Activated T-helper 1 cell treated with anti-CD3 and anti-CD28 coated beads, Interleukin-2, amount 50 U/mL, for 16 hours (primary cell): Measurements from ENCODE around the gene AOAH.

Experiments used
- DNase-seq, 2 donors: peaks; one replicate each; pipeline ENCODE4 v3.0.0-alpha.2; 2020; ENCODE audit warnings: low read depth in 1 of 2, low spot score in 1 of 2

AOAH gene

DNA sequence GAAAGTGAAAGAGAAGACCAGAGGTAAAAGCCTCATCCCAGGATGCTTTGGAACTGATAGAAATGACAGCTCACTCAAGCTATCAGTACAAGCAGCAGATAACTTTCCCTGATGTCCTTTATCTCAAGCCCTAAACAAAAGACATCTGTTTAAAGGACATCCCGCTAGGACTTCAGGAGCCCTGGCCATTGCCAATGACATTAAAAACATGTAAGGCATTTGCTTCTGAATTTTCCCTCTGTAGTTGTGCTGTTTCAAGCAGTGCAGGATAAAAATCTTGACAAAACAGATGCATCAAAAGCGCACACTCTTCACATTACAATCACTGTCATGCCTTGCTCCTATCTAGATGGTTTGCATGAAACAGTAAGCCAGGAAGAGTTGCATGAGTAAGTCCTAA is 159.8 kb downstream of the AOAH start:
- DNase-seq, result no peak

DNA sequence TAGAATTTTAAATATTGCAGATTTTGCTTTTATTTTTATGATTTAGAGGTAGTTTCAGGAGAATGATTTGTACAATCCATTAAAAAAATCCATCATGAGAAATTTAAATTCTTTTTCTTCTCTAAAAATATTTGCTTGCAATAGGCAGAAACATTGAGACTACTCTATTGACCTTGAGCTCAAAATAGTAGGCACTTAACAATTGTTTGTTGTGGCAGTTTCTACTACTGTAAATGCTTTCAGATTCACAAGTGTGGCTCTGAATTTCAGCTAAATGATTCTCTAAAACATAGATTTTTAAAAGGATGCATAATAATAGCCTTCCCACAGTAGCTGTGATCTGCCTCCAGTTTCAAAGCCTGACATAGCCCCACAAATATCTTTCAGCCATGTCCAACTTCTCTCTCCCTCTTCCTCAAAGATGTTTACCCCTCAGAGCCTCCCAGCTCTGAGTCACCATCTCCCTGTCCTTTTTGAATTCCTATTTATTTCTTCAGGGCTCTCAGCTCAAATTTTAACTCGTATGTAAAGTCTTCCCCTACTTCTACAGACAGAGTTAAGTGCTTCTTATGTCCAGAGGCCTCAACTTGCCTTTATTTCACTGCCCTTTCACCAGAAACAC is 160.5 kb downstream of the AOAH start:
- DNase-seq, result no peak

DNA sequence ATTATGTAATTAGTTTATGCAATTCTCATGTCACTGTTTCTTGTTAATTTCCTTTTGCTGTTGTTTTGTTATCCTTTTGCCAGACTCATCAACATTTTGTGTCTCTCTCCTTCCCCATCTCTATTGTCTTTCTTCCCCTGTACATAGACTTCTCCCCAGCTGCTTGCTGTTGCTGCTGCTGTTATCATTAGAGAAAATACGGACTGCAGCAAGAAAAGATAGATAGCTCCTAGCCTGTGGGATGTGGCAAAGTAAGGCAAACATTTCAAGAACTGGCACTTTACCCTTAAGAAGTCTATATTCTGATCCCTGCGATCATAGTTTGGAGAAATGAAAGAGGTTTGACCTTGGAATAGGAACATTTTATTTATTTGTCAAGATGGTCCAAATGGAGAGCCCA is 162.2 kb downstream of the AOAH start:
- DNase-seq, result no peak

DNA sequence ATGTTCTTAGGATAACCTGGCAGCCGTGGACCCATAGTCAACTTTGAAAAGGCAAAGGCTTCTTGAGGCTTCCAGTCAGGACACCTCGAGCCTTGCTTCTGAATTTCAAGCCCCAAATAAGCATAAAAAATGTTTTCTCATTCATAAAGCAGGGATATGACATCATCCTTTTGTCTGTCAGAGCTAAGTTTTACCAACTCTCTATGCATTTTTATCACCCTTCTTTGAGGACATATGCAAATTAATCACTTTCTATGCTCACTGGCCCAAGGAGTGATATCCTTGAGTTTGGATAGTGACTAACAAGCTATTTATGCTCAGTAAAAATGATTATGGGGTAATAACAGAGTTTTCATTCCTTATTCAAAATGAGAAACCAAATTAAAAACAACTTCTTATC is 175.3 kb downstream of the AOAH start:
- no peak for DNase-seq

DNA sequence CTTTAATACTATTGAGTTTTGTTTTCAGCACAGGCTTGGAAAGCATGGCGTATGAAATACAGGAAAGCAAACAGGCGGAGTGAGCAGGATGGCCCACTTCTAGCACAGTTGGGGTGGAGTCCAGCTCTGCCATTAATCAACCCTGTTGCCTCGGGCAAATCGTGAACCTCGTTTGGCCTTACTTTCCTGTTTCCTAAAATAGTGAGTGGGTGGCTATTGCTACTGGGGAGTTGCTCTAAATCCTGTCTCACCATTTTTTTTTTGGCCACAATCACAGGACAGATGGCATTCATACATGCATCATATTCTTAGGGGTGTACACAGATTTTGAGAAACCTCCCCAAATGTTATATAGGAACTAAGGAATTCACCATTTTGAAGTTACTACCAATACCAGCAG is 176.9 kb downstream of the AOAH start:
- no peak for DNase-seq

DNA sequence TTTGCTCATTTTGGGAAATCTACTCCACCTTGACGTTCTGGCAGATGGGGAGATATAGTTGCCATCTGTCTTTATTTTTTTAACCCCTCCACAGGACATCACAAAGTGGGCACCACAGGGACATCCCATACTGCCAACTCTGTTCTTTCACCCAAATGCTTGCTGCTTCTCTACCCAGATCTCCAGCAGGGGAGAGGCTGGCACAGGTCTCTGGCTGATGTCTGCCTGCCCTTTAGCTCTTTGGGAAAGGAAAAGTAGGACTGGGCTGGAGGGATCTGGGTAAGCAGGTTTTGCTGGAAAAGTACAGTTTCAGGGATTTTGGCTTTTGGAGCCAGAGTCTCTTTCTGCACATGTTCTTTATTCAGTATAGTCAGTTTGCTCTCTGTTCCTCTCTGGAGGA is 178.0 kb downstream of the AOAH start:
- no peak for DNase-seq

DNA sequence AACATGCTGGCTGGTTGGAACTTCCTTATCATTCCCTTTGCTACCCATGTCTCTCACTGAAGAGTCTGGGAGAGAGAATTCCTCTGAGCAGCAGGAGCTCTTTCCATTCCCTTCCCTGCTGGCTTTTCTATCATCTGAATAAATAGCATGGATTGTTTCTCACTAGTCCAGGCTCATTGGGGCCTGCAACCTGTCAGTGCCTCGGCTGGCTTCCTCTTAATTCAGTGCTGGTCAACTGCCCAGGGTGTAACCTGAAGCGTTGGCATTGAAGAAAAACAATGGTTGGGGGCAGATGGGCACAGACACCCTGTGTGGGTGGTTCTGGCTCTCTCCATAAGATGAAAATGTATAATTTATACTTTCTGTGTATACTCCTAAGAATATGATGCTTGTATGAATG is 179.0 kb downstream of the AOAH start:
- DNase-seq, result no peak

DNA sequence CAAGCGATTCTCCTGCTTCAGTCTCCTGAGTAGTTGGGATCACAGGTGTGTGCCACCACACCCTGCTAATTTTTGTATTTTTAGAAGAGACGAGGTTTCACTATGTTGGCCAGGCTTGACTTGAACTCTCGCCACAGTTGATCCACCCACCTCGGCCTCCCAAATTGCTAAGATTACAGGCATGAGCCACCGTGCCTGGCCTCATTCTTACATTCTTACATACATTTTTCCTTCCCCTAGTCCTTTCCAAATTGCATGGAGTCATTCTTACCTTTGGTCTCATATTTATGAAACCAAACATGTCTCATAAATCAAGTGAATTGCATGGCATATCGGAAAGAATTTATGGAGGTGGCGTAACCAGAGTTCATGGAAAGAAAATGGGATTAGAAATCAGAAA is 186.2 kb downstream of the AOAH start:
- DNase-seq, result no peak

DNA sequence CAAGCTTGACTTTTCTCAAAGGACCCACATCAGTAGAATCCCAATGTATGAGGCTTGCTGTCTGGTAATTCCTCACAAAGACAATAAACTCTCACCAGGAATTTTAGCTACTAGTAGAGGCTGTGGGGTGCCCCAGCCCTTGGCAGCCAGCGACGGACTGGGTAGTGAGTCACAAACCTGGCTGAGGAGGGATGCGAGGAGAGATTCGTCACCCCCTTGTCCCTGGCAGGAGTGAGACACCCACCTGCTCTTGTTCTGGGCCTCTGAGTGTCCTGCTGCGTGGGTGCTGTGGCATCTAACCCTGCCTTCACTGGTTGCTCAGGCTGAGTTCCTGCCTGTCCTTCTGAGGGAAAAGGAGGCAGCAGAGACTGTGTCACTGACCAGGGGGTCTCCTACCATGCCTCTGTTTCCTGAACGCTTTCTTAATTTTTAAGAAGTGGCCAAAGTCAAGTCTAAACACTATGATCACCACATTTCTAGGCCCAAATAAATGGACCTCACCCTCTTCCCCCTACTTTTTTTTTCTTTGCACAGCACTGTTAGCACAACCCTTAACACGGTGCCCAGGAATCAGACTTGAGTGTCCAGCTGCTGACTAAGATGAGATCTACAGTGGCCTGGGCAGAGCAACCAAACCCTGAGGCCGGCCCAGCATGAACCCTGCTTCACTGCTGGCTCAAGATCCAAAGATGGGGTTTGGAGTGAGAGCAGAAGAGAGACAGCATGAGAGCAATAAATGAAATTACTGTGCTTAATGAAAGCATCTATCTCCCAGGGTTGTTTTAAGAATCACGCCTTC is 188.2 kb downstream of the AOAH start:
- no peak for DNase-seq

DNA sequence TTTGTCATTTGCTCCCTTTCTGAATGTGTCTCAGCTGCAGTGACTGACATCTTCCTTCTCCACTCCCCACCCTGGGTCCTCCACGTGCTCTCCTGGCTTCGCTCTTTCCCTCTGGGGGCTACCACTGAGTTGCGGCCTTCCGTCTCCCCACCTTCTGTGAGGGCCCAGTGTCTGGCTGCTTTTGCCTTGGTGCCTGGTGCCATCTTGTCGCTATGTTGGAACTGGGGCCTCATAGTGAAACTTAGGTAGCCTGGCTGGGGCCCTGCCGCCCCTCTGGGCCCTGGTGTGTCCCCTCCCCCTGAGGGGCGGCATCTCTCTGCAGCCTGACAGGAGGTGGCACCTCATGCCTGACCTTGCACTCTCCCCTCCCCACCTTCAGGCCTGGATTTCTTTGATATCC is 190.6 kb downstream of the AOAH start:
- no peak for DNase-seq

DNA sequence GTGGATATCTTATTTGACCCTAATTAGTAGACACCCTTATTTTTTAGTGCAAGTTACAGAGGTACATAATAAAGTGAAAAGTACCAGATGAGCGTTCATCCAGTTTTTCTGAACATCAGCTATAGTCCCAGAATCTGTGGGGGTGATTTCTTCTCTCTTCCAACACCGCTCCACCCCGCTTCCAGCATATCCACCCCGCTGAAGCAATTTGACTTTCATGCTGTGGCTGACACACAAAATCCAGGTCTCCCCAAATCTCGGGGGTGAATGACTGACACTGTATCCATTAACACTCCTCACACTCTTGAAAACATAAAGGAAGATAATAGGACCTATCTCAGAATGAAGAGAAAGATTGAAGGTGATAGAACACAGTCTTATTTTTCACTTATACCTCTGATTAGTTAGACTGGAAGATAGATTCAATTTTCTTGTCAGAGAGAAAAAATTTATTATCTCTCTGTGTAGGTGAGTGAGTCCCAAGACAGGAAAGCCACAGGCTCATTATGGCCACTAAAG is 191.3 kb downstream of the AOAH start:
- DNase-seq, result no peak

DNA sequence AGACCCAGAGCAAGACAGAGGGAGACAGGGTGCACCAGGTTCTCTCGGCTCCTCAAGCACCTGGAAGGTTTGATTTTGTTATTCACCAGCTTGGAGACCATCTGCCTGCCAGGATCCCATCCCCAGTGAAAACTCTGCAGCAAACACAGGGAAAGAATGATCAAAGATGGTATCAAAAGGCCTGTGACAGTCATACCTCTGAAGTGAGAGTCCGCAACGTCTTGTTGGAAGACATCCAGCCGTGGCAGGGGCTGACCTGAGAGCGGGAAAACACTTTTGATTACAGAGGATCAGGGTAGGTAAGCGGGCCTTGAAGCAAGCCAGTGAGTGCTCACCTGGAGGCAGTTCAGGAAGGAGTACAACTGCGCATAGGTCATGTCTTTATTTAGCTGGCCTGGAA is 192.3 kb downstream of the AOAH start:
- DNase-seq, result no peak

DNA sequence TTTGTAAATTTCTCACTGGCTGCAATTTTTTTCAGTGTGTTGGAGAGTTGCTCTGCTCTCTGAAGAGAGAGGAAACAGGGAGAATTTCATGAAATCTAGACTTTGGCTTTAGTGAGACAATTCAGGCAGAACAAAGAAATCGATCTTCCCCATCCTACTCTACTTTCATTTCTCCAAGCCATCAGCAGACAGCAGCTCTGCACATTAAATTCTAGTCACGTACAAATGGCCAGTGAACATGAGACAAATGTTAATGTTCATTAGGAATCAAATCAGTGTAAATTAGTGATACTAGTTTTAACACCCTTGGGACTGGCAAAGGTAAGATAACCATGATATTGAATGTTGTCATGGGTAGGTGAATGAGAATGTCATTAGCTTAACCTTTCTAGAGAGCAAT is 193.8 kb downstream of the AOAH start:
- DNase-seq, result no peak

DNA sequence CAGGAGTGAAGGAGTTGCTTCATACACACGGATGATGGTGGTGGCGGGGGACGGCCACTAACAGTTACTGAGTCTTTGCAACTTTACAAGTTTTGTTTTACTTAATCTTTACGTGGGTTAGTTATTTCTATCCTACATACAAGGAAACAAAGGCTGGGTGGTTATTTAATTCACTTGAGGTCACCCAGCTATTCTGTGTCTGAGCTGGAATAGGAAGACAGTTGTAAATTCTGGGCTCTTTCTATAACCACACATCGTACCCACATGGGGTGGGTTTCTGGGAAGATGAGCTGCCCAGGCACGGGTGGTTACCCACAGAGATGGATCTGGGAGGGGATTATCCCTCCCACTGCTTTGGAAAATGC is 196.8 kb downstream of the AOAH start:
- DNase-seq, result no peak

DNA sequence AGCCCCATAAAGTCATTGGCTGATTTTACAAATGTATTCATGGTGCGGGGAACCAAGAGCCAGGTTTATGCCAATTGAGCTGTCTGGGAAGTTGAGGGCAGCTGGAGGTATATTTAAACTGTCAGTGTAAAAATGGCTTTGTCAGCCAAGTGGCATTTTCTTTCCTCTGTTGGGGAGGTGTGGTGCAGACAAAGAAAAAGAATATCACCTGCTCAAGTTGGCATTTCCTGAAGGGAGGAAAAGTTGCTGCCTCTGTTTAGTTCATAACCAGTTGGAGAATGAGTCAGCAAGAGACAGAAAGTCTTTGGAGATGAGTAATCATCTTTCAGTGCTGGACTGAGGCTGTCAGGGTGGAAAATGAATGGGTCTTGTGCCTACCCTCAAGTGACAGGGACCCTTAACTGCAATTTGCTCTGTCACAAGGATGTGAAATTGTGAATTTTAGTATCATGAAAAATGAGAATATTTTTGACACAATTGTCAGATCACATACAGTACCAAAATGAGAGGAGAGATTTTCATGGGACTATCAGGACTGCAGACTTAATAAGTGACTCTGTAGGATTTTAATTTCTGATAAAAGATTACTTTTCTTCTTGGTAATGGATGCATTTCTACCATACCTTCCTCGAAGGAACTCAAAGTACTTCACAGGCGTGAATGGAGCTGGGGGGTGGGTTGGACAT is 197.3 kb downstream of the AOAH start:
- no peak for DNase-seq

DNA sequence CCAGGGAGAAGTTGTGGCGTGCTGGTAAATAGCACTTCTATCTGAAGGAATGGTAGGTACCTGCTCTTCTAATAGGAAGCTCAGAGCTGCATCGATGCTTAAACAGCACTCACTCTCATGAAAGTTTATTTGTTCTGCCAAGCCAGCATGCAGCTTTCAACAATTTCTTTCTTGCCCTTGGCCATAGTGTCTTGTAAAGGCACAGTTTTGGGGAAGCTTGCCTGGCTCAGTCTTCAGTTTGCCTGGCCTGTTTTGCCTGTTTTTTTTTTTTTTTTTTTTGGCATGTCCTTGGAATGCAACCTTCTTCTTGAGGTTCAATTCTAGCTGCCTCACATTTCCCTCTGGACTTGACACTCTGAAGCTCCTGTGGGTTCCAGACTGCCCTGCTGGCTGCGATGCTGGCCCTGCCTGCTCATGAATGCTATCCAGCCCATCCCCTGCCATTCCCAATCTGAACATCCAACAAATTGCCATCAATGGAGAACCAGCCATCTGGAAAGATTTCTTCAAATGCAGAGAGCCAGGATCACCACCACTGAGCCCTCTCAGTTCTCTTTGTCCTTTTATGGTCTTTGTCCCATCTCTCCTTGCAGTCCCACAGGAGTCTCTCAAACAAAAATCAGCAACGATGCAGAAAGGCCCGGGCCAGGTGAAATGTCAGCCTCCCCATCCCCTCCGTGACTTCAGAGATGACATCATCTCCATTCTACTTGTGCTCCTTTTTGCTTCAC is 200.8 kb downstream of the AOAH start:
- DNase-seq, result no peak

DNA sequence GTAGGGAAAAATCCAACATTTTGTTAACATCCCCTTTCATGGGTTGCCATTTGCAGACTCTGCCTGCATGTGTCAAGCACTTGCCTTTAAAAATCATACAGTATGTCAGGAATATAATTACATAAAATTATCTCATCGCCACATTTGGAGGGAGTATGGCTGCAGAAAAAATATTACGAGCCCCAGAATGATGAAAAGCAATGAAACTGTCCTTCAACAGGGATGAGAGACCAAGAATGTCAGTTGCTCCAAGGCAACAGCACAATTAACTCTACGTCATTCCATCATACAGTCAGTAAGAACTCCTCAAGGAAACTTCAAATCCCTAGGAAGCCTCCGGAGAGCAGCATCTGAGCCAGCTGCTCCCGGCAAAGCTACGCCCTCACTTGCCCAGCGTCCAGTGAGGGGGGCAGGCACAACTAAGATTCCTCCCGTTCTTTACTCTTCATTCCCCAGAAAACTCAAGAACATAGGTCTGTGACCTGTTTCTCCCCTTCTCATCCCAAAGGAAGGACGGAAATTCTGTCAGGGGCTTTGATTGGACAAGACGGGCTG is 201.8 kb downstream of the AOAH start:
- DNase-seq, result no peak

DNA sequence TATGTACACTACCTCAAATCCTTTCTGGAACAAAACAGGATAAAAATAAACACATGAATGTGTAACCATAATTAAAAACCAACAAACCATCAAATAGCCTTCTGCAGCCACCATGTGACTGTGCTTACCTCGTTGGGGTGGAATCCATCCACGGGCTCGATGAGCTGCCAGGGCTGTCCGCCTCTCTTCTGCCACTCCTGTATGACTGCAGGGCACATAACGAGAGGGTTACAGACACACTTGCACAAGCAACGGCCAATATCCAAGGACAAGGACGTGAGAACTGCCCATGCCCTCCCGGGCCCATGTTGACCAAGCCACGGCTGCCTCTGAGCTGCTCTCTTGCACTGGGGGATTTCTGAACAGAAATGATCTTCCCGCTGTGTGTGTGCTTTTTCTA is 202.4 kb downstream of the AOAH start:
- no peak for DNase-seq

DNA sequence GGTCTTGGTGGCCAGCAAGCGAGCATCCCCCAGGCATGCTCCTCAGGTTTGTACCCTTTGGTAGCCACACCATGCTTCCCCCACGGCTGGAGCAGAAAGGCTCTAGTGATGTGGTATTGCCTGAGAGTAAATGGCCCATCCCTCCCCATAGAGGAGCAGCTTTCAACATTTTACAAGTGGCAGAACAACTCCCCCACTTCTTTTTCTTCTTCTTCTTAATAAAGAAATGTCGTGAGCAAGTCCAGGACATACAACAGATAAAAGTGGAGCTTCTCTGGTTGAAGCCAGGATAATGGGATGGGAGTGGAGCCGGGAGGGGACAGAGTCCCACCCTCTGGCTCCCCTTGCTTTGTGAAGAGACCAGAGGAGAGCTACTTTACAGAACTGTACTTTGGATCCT is 203.2 kb downstream of the AOAH start:
- no peak for DNase-seq

DNA sequence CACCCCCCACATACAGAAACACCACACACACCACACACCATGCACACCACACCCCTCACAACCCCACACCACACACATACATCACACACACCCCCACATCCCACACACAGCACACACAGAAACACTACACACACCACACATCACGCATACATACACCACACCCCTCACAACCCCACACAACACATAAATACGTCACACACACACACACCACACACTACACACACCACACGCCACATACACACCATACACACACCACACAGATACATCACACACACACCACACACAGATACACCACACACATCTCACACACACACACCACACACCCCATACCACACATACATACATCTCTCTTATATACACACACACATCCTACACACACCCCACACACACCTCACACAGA is 208.4 kb downstream of the AOAH start:
- DNase-seq, result no peak
